Mammary epithelial cell (primary cell): ENCODE measurements around the gene DAB2IP.

ENCODE experiments used
- EZH2 ChIP-seq: IDR thresholded peaks from 2 replicates; pipeline ENCODE4 v1.6.1; 2012; ENCODE audit warnings: low read length, inconsistent platforms, borderline replicate concordance
- TF ChIP-seq, protein P1 (sequence below), 2 donors: IDR thresholded peaks in 1 of 2; conservative IDR thresholded peaks in 1 of 2; 2 replicates each; pipeline ENCODE4 v1.5.1; 2011 to 2012; ENCODE audit warnings: inconsistent platforms in 2 of 2, low read length in 2 of 2, mild to moderate bottlenecking in 2 of 2, control low read depth in 1 of 2, low read depth in 1 of 2; ENCODE audit not compliant: insufficient read depth in 1 of 2; ENCODE audit errors: extremely low read depth in 1 of 2

DNA sequence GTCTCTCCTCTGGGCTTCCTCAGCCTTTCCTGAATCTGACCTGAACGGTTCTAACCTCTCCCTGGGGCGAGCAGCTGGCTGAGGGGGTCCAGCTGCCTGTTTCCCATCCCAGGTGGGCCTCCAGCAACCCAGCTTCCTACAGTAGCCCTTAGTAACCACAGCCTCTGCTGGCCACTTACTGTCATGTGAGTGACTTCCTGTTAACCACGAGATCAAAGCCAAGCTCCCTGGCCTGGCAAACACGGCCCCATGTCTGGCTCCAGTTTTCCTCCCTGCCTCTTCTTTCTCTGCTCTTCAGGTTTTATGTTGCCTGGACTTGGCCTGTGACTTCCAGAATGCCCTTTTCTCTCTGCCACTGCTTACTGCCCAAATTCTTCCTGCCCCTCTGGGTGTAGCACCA is 47.2 kb upstream of the DAB2IP start:
- TF ChIP-seq, protein P1, sequence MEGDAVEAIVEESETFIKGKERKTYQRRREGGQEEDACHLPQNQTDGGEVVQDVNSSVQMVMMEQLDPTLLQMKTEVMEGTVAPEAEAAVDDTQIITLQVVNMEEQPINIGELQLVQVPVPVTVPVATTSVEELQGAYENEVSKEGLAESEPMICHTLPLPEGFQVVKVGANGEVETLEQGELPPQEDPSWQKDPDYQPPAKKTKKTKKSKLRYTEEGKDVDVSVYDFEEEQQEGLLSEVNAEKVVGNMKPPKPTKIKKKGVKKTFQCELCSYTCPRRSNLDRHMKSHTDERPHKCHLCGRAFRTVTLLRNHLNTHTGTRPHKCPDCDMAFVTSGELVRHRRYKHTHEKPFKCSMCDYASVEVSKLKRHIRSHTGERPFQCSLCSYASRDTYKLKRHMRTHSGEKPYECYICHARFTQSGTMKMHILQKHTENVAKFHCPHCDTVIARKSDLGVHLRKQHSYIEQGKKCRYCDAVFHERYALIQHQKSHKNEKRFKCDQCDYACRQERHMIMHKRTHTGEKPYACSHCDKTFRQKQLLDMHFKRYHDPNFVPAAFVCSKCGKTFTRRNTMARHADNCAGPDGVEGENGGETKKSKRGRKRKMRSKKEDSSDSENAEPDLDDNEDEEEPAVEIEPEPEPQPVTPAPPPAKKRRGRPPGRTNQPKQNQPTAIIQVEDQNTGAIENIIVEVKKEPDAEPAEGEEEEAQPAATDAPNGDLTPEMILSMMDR (conservative IDR thresholded peaks at IDR 0.05 in 1 of 2, IDR thresholded peaks at IDR 0.05 in 1 of 2; ENCODE audit: extremely low read depth in 1 of 2, insufficient read depth in 1 of 2, low read depth in 1 of 2, low read length in 2 of 2): no peak
- TF ChIP-seq EZH2: no peak
